Measurements from ENCODE around the gene ZP4. TPM values are rescaled to one million over a fixed set of nuclear protein-coding genes. Genes with fewer than 3 reads are reported as not detected.

ZP4 gene
- total RNA-seq, 1 donor from 2014 or later = not detected

DNA sequence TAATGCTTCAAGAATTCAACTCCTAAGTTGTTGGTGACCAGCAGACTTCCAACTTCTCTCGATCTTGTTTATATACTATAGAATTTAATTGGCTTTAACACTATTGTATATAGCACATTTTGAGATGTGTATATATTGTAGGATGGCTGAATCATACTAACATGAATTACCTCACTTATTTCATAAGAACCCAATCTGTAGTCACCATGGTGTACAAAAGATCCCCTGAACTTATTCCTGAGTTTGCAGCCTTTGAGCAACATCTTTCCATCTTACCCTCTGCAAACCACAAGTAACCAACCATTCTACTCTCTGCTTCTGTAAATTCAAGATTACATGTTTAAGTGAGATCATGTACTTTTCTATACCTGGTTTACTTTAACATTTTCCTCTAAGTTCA lies 12.3 kb downstream of the ZP4 start:
- no peak overlapping the region for H3K4me3 Mint-ChIP-seq
- no peak for DNase-seq (ENCODE audit: low spot score in 2 of 2, unreplicated experiment in 2 of 2)
- H3K27me3 Mint-ChIP-seq (ENCODE audit: low read depth) = no peaks in the 10 kb centered on the region
- no peak overlapping the region for H3K27ac Mint-ChIP-seq
- TF ChIP-seq, protein P1, sequence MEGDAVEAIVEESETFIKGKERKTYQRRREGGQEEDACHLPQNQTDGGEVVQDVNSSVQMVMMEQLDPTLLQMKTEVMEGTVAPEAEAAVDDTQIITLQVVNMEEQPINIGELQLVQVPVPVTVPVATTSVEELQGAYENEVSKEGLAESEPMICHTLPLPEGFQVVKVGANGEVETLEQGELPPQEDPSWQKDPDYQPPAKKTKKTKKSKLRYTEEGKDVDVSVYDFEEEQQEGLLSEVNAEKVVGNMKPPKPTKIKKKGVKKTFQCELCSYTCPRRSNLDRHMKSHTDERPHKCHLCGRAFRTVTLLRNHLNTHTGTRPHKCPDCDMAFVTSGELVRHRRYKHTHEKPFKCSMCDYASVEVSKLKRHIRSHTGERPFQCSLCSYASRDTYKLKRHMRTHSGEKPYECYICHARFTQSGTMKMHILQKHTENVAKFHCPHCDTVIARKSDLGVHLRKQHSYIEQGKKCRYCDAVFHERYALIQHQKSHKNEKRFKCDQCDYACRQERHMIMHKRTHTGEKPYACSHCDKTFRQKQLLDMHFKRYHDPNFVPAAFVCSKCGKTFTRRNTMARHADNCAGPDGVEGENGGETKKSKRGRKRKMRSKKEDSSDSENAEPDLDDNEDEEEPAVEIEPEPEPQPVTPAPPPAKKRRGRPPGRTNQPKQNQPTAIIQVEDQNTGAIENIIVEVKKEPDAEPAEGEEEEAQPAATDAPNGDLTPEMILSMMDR (IDR thresholded peaks at IDR 0.05; ENCODE audit: unreplicated experiment) = no peak
- peaks cover 3% of the 10 kb centered on the region for H3K9me3 Mint-ChIP-seq
- no peaks in the 10 kb centered on the region for H3K4me1 Mint-ChIP-seq
- H3K36me3 Mint-ChIP-seq = no peaks in the 10 kb centered on the region

DNA sequence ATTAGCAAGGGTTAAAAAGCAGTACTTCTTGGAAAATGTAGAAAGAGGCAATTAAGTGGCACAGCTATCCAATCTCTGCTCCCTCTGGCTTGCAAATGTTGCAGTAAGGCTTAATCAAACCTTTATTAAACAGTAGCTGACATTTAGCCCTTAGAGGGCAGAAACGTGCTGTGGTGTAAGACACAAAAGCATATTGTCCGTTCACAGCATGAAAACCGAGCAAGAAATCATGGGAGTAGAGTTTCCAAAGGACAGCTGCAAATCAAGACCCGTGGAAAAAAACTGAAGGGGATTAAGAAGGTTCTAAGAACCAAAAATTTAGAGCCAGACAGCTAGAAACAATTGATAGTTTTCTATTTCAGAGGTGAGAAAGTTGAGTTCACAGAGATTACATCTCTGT lies 13.1 kb downstream of the ZP4 start:
- no peak for DNase-seq (ENCODE audit: low spot score in 2 of 2, unreplicated experiment in 2 of 2)
- no peak overlapping the region for H3K27ac Mint-ChIP-seq
- no peaks in the 10 kb centered on the region for H3K36me3 Mint-ChIP-seq
- TF ChIP-seq, protein P1 (IDR thresholded peaks at IDR 0.05; ENCODE audit: unreplicated experiment) = no peak
- no peak overlapping the region for H3K4me3 Mint-ChIP-seq
- no peaks in the 10 kb centered on the region for H3K4me1 Mint-ChIP-seq
- no peaks in the 10 kb centered on the region for H3K9me3 Mint-ChIP-seq
- H3K27me3 Mint-ChIP-seq (ENCODE audit: low read depth) = no peaks in the 10 kb centered on the region

DNA sequence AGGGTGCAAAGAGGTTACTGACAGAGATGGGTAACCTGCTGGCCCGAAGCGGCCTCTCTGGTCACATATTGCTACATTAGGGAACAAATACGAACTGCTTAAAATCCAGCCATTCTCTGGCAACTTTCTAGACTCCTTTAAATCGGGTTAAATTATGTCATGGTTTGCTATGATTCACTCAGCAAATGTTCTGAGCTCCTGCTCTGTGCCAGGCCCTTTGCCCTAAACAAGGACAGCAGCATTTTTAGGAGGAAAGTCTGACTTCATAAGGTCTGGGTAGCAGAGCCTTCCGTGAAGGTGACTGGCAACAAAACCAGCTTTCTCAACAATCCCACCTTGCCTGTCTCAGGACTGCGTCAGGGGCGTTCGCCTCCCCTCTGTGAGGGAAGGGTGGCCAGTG lies 15.4 kb downstream of the ZP4 start:
- Mint-ChIP-seq H3K27me3 (ENCODE audit: low read depth) (no peaks in the 10 kb centered on the region), H3K4me1 (no peaks in the 10 kb centered on the region), H3K27ac (no peak overlapping the region), H3K4me3 (no peak overlapping the region), H3K36me3 (no peaks in the 10 kb centered on the region), H3K9me3 (no peaks in the 10 kb centered on the region)
- TF ChIP-seq, protein P1 (IDR thresholded peaks at IDR 0.05; ENCODE audit: unreplicated experiment) = no peak
- DNase-seq (ENCODE audit: low spot score in 2 of 2, unreplicated experiment in 2 of 2) = no peak

DNA sequence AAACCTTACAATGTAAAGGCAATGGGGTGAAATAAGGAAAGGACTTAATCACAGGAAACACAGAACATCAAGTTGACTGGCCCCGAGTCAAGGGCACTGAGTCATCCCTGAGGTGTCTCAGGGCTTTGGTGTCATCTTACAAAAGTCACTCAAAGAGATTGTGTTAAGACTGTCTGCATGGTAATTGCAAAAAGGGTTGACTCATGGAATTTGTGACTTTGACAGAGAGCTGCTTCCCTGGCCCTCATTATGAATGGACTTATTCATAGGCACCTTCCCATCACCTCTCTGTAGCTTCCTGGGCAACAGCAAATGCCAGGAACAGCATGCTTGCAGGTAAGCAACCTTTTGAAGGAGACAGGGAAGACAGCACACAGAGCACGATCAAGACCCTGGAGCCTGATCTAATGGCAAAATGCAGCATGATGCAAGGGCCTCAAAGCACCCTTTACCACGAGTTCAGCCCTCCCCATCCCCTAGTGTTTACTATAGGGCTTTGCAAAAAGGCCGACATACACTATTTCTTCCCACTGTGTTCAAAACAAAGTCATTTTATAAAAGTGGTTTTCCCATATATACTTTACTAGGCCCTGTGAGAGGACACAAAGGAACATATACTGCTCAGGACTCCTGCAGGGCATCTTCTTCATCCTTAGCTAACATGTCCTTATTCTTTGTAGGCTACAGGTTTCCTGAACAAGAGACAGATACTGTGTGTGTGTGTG lies 17.1 kb downstream of the ZP4 start:
- TF ChIP-seq, protein P1 (IDR thresholded peaks at IDR 0.05; ENCODE audit: unreplicated experiment) = no peak
- H3K4me1 Mint-ChIP-seq = peaks cover 6% of the 10 kb centered on the region
- H3K27ac Mint-ChIP-seq = no peak overlapping the region
- no peaks in the 10 kb centered on the region for H3K36me3 Mint-ChIP-seq
- DNase-seq (ENCODE audit: low spot score in 2 of 2, unreplicated experiment in 2 of 2) = no peak
- H3K9me3 Mint-ChIP-seq = no peaks in the 10 kb centered on the region
- no peak overlapping the region for H3K4me3 Mint-ChIP-seq
- H3K27me3 Mint-ChIP-seq (ENCODE audit: low read depth) = no peaks in the 10 kb centered on the region

DNA sequence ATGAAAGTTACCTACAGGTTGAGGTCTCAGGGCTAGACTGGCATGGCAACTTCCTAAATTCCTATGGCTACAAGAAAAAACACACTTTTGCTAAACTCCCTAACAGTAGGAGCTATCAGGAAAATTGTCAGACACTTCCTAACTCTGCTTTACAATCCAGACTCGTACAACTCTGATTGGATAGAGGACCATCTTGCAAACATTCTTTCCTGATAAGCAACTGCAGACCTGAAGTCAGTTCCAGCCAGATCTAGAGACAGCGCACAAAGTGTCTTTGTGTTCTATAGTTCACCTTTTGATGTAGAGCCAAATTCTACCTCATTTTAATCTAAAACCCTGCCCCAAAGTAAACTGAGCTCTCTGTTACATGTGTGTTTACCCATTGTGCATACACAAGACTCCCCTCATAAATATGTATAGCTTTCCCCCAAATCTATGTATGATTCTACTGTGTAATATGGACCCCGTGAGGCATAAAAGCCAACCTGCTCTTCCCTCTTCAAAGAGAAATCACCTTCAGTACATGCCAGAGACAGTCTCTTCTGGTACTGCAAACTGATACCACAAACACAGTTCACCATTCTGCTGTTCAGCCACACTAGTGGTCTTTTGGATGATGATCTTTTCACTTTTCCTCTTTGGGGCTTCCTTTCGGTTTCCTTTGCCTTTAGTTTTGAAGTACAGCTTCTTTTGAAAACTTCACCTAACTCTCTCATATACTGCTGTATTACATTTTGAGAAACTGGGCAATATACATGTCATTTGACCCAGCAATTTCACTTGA lies 21.7 kb downstream of the ZP4 start:
- DNase-seq (ENCODE audit: low spot score in 2 of 2, unreplicated experiment in 2 of 2) = no peak
- Mint-ChIP-seq H3K4me1 (peaks cover 12% of the 10 kb centered on the region), H3K27me3 (ENCODE audit: low read depth) (no peaks in the 10 kb centered on the region), H3K36me3 (no peaks in the 10 kb centered on the region), H3K9me3 (no peaks in the 10 kb centered on the region), H3K27ac (no peak overlapping the region), H3K4me3 (no peak overlapping the region)
- TF ChIP-seq, protein P1 (IDR thresholded peaks at IDR 0.05; ENCODE audit: unreplicated experiment) = no peak

Measured in mesothelial cell of epicardium (in vitro differentiated cells).